NCI-H2171 (cell line): ENCODE results near the gene RD3L.
"Not testable (repeated sequence)": the region's sequence is repeated elsewhere in the genome, so short reads cannot be mapped to it uniquely, and the experiment has no call there.

Experiments
- DNase-seq: peaks from one replicate; lab custom pipeline; 2025; lab: John Stamatoyannopoulos, UW

The RD3L gene

GRCh38 chr14:103941973-103942736, at the start of gene RD3L:
TSS of gene RD3L (minus strand) at chr14:103942529. CDS start at chr14:103941695, 834 bp downstream.
- DNase-seq: no peak

GRCh38 chr14:103989964-103990363, 47.6 kb upstream of the RD3L start:
- no peak for DNase-seq

GRCh38 chr14:103989034-103989433, 46.7 kb upstream of the RD3L start:
- DNase-seq: no peak

- no peak for DNase-seq
Observed at GRCh38 chr14:103984196-103984595, 41.9 kb upstream of the RD3L start.

- DNase-seq: not testable (repeated sequence)
Observed at GRCh38 chr14:103980623-103981238, 38.4 kb upstream of the RD3L start.

GRCh38 chr14:103974575-103974974, 32.2 kb upstream of the RD3L start:
- no peak for DNase-seq

- no peak for DNase-seq
Observed at GRCh38 chr14:103973354-103973753, 31.0 kb upstream of the RD3L start.

GRCh38 chr14:103969961-103970360, 27.6 kb upstream of the RD3L start:
- no peak for DNase-seq

- no peak for DNase-seq
Observed at GRCh38 chr14:103966631-103967030, 24.3 kb upstream of the RD3L start.

GRCh38 chr14:103961928-103962578, 19.7 kb upstream of the RD3L start:
- DNase-seq: no peak

- DNase-seq: no peak
Observed at GRCh38 chr14:103960457-103961055, 18.2 kb upstream of the RD3L start.

- DNase-seq: no peak
Observed at GRCh38 chr14:103949131-103949790, 6.9 kb upstream of the RD3L start.

GRCh38 chr14:103948442-103948841, 6.1 kb upstream of the RD3L start:
- DNase-seq: no peak

- DNase-seq: no peak
Observed at GRCh38 chr14:103946975-103947374, 4.6 kb upstream of the RD3L start.

- no peak for DNase-seq
Observed at GRCh38 chr14:103943673-103944072, 1.3 kb upstream of the RD3L start.

- no peak for DNase-seq
Observed at GRCh38 chr14:103941462-103941861, 867 bp downstream of the RD3L start.

GRCh38 chr14:103935102-103935501, 7.2 kb downstream of the RD3L start:
- DNase-seq: no peak

- DNase-seq: no peak
Observed at GRCh38 chr14:103932791-103933490, 9.4 kb downstream of the RD3L start.

GRCh38 chr14:103931422-103931821, 10.9 kb downstream of the RD3L start:
- no peak for DNase-seq

GRCh38 chr14:103930051-103930604, 12.2 kb downstream of the RD3L start:
- no peak for DNase-seq
